OCI-LY3 (cell line): ENCODE results near the gene ISLR2.
A peak's percentile ranks its signal among the peaks of the same experiment; 100 is the strongest.

ENCODE experiments used
- CTCF ChIP-seq: fragments of 200-600, 300-600 bp; sonication (generic); IDR thresholded peaks from 2 replicates; pipeline ENCODE4 v1.5.1; 2014; ENCODE audit warnings: antibody characterized with exemption, low read length, low read depth
- EZH2phosphoT487 ChIP-seq: fragments of 200-600 bp; shearing (Covaris generic); IDR thresholded peaks from 2 replicates; pipeline ENCODE4 v1.6.1; 2018; ENCODE audit warnings: antibody characterized with exemption, mixed run types, low read depth

- TF ChIP-seq CTCF (peak; percentile 97), EZH2phosphoT487 (no peak)
Measured at GRCh38 chr15:74127255-74127953, 3.0 kb upstream of the ISLR2 start.
